Colonic mucosa (tissue), 4 donors: Measurements from ENCODE around the gene PARVA. TPM values are rescaled to one million over a fixed set of nuclear protein-coding genes. Genes with fewer than 3 reads are reported as not detected.

ENCODE experiments used
- DNase-seq: peaks from one replicate; pipeline ENCODE4 v3.0.0-alpha.2; 2020
- H3K27ac ChIP-seq: fragments of 200-600 bp; one replicate; pipeline ENCODE4 v1.8.0; 2021
- H3K27me3 ChIP-seq: fragments of 200-600 bp; one replicate; pipeline ENCODE4 v1.8.0; 2021
- H3K36me3 ChIP-seq: fragments of 200-600 bp; one replicate; pipeline ENCODE4 v1.8.0; 2021
- H3K4me1 ChIP-seq: fragments of 200-600 bp; one replicate; pipeline ENCODE4 v1.8.0; 2021; ENCODE audit warnings: mild to moderate bottlenecking
- H3K4me3 ChIP-seq: fragments of 200-600 bp; one replicate; pipeline ENCODE4 v1.8.0; 2021
- H3K9ac ChIP-seq, 2 donors: one replicate each; pipeline ENCODE4 v1.7.0; 2013; ENCODE audit warnings: control low read depth in 2 of 2, low read depth in 2 of 2, low read length in 2 of 2
- H3K9me3 ChIP-seq: fragments of 200-600 bp; one replicate; pipeline ENCODE4 v1.8.0; 2021
- intact Hi-C: fragments of 100-400 bp; cut with DNase I; formaldehyde crosslinking; loops from one replicate; pipeline ENCODE4 v1.14.1; 2022
- total RNA-seq, 2 donors: library from RNA; stranded (reverse); fragmentation: NEBNext Ultra II Directional in 1 of 2; extraction: Animal tissue kit (Norgen Biotek cat#: 25700) in 1 of 2; gene quantifications; one replicate each; pipeline ENCODE4 v1.2.1, GENCODE V29; 2021
- TF ChIP-seq, protein P1 (sequence below): fragments of 200-600 bp; IDR thresholded peaks from one replicate; pipeline ENCODE4 v1.8.0; 2022; ENCODE audit warnings: antibody characterized with exemption, mild to moderate bottlenecking
- donor health status: healthy.
- donor health status: DM: no; HTN: no; CAD: no.
- donor health status: DM: no; HTN: no; CAD: no.

The PARVA gene
- total RNA-seq, 2 donors from 2014 or later: 61.8 to 78.5 TPM

- Histone ChIP-seq H3K9me3 (no peaks in the 10 kb centered on the region), H3K4me3 (no peak overlapping the region), H3K4me1 (no peaks in the 10 kb centered on the region), H3K36me3 (no peaks in the 10 kb centered on the region), H3K27me3 (no peaks in the 10 kb centered on the region), H3K27ac (peak overlapping the region; percentile 54), H3K9ac (no peak overlapping the region)
- no peak for DNase-seq
- TF ChIP-seq, protein P1, sequence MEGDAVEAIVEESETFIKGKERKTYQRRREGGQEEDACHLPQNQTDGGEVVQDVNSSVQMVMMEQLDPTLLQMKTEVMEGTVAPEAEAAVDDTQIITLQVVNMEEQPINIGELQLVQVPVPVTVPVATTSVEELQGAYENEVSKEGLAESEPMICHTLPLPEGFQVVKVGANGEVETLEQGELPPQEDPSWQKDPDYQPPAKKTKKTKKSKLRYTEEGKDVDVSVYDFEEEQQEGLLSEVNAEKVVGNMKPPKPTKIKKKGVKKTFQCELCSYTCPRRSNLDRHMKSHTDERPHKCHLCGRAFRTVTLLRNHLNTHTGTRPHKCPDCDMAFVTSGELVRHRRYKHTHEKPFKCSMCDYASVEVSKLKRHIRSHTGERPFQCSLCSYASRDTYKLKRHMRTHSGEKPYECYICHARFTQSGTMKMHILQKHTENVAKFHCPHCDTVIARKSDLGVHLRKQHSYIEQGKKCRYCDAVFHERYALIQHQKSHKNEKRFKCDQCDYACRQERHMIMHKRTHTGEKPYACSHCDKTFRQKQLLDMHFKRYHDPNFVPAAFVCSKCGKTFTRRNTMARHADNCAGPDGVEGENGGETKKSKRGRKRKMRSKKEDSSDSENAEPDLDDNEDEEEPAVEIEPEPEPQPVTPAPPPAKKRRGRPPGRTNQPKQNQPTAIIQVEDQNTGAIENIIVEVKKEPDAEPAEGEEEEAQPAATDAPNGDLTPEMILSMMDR: no peak
- intact Hi-C loops: loop anchor here (10.0 kb wide), 2 partner anchors 255 to 485 kb away; no protein-coding TSS in a partner anchor
These were observed 32.8 kb downstream of the PARVA start for GRCh38 chr11:12410006-12410728.

DNA sequence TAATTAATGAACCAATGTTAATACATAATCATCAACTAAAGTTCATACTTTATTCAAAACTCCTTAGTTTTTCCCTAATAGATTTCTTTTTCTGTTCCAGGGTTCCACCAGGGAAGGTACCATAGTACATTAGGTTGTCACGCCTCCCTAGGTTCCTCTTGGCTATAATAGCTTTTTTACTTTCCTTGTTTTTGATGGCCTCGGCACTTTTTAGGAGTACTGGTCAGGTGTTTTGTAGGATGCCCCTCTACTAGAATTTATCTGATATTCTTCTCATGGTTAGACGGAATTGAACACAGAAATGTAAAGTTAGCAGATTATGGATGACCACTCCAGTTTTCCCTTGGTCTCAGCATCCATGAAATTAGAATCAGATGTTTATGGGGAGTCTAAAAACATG is 34.0 kb downstream of the PARVA start:
- H3K9ac ChIP-seq: no peak overlapping the region
- DNase-seq: no peak
- no peaks in the 10 kb centered on the region for H3K36me3 ChIP-seq
- intact Hi-C loops: loop anchor here (10.0 kb wide), 2 partner anchors 253 to 483 kb away; no protein-coding TSS in a partner anchor
- no peaks in the 10 kb centered on the region for H3K4me1 ChIP-seq
- H3K4me3 ChIP-seq: no peak overlapping the region
- TF ChIP-seq, protein P1: no peak
- no peaks in the 10 kb centered on the region for H3K9me3 ChIP-seq
- H3K27ac ChIP-seq: peak overlapping the region; percentile 54
- H3K27me3 ChIP-seq: no peaks in the 10 kb centered on the region

DNA sequence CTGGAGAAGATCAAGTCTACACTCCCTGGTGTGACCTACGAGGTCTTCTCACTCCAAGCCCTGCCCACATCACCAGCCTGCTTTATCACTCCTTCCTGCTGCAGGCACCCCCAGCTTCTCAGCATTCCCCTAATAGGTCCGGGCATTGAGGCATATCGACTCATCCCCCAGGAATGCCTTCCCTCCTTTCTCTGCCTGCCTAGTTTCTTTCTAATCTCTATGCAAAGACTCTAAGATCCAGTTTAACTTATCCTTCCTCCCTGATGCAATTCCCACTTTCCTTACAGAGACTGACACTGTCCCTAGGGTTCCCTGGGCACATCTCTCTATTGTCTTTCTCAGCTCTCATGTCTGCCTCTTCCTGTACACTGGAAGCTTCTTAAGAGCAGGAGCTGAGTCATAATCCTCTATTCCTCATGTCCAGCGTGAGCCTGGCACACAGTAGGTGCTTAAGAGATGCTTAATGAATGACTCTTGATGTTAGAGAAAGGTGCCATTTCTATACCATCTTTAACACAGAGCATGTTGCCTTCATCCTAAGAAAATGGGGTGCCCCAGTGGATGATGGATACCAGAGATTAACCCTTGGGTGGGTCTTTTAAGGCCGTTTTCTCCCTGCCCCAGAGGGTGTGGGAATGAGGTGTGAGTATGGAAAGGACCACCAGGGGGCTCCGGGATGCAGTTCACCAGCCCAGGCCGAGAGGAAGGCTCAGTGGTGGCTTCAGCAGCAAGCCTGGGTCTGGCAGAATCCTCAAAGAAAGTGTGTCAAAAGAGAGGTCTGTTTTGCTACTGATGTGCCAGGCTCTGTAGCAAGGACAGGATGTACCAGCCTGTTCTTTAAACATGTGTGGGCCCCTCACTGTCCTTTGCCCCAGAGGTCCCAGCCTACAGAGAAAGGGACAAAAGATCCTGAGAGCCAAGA is 34.7 kb downstream of the PARVA start:
- TF ChIP-seq, protein P1: peak; percentile 47
- Histone ChIP-seq H3K27me3 (no peaks in the 10 kb centered on the region), H3K4me3 (no peak overlapping the region), H3K27ac (peak overlapping the region; percentile 30), H3K9me3 (no peaks in the 10 kb centered on the region), H3K36me3 (no peaks in the 10 kb centered on the region), H3K9ac (no peak overlapping the region), H3K4me1 (no peaks in the 10 kb centered on the region)
- peak; percentile 61 for DNase-seq
- intact Hi-C loops: loop anchor here (10.0 kb wide), 2 partner anchors 253 to 483 kb away; no protein-coding TSS in a partner anchor

DNA sequence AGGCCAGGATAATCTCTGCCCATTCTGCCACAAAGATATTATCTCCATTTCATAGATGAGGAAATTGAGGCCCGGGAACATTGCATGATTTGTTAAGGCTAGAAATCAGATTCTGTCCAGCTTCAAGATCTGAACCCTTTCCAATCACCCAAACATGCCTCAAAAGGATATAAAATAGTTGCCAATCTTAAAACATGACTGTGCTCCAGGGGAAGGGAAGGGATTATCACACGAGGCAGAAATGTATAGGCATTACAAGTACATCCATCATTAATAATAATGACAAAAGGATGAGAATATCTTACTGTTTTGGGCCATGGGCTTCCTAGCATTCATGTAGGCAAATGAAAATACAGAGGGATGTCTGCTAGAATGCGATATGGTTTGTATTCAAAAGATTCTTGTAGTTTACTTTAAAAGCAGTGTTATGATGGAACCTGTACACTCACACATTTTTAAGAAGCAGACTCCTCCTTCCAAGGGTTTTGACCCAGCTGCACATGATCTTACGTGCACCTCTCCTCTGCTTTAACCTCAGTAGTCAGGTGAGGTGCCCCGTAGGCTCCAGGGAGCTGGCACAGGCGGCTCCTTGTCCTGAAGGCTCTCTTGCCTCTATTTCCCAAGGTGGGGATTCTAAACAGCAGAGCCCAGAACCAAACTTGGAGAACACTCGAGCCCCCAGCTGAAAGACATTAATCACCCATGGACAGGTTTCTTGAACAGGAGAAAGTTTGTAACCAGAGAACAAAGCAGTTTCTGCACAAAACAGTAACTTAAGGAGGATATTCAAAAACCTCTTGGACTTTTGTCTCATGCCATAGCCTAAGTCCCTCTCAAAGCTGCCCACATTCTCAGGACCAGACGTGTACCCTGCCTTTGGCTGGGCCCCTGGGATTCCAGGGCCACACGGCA is 36.0 kb downstream of the PARVA start:
- TF ChIP-seq, protein P1: no peak
- intact Hi-C loops: loop anchor here (10.0 kb wide), 2 partner anchors 251 to 481 kb away; no protein-coding TSS in a partner anchor
- no peak for DNase-seq
- Histone ChIP-seq H3K36me3 (no peaks in the 10 kb centered on the region), H3K9me3 (no peaks in the 10 kb centered on the region), H3K27me3 (no peaks in the 10 kb centered on the region), H3K9ac (no peak overlapping the region), H3K27ac (peak overlapping the region; percentile 30), H3K4me3 (no peak overlapping the region), H3K4me1 (no peaks in the 10 kb centered on the region)
